ENCODE data around the gene AGAP2.
A peak's percentile ranks its signal among the peaks of the same experiment; 100 is the strongest.

Gene AGAP2
- long read RNA-seq, full-length matches to known transcripts, result 10 of 17 reads
- long read RNA-seq, partial matches to known transcripts, result 7 of 17 reads
- long read RNA-seq, other reads (novel, unspliced or antisense), result 0 of 17 reads

DNA sequence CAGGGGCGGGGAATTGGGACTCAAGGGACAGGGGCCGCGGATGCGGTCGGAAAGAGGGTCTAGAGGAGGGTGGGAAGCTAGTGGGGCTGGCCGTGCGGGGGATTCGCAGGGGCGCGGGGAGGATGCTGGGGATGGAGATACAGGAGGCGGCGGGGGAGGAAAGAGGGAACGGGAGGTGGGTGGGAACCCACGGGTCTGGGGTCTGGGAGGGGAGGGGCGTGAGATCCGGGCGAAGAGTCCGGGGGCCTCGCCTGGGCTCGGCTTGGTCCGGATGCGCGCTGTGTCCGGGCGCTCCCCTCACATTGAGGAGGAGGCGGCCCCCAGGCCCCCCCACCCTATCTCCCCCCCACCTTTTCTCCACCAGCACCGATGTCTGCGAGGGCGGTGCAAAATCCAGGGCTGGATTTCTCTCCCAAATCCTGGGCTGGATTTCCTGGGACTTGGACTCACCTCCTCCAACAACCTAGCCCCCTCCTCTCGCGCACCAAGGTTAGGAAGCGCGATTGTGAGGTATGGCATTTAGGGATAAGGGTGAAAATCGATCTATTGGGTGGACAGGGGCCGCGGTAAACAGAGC, at the start of gene AGAP2:
Gene AGAP2 (minus strand): TSS at position 82 of the 577 bp plus-strand sequence. CDS start 496 bp downstream, outside the sequence.
- no peak for DNase-seq (ENCODE audit: low read depth in 1 of 2, low spot score in 1 of 2)
- TF ChIP-seq GABPA (IDR thresholded peaks at IDR 0.05; ENCODE audit: low read depth) (no peak), SPI1 (IDR thresholded peaks at IDR 0.05; ENCODE audit: borderline replicate concordance, low read depth) (no peak), POLR2AphosphoS5 (IDR thresholded peaks at IDR 0.05; ENCODE audit: low read depth) (no peak)
- TF ChIP-seq, protein P1, sequence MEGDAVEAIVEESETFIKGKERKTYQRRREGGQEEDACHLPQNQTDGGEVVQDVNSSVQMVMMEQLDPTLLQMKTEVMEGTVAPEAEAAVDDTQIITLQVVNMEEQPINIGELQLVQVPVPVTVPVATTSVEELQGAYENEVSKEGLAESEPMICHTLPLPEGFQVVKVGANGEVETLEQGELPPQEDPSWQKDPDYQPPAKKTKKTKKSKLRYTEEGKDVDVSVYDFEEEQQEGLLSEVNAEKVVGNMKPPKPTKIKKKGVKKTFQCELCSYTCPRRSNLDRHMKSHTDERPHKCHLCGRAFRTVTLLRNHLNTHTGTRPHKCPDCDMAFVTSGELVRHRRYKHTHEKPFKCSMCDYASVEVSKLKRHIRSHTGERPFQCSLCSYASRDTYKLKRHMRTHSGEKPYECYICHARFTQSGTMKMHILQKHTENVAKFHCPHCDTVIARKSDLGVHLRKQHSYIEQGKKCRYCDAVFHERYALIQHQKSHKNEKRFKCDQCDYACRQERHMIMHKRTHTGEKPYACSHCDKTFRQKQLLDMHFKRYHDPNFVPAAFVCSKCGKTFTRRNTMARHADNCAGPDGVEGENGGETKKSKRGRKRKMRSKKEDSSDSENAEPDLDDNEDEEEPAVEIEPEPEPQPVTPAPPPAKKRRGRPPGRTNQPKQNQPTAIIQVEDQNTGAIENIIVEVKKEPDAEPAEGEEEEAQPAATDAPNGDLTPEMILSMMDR (IDR thresholded peaks at IDR 0.05; ENCODE audit: insufficient read depth, low read length), result no peak
- TF ChIP-seq, protein P2, sequence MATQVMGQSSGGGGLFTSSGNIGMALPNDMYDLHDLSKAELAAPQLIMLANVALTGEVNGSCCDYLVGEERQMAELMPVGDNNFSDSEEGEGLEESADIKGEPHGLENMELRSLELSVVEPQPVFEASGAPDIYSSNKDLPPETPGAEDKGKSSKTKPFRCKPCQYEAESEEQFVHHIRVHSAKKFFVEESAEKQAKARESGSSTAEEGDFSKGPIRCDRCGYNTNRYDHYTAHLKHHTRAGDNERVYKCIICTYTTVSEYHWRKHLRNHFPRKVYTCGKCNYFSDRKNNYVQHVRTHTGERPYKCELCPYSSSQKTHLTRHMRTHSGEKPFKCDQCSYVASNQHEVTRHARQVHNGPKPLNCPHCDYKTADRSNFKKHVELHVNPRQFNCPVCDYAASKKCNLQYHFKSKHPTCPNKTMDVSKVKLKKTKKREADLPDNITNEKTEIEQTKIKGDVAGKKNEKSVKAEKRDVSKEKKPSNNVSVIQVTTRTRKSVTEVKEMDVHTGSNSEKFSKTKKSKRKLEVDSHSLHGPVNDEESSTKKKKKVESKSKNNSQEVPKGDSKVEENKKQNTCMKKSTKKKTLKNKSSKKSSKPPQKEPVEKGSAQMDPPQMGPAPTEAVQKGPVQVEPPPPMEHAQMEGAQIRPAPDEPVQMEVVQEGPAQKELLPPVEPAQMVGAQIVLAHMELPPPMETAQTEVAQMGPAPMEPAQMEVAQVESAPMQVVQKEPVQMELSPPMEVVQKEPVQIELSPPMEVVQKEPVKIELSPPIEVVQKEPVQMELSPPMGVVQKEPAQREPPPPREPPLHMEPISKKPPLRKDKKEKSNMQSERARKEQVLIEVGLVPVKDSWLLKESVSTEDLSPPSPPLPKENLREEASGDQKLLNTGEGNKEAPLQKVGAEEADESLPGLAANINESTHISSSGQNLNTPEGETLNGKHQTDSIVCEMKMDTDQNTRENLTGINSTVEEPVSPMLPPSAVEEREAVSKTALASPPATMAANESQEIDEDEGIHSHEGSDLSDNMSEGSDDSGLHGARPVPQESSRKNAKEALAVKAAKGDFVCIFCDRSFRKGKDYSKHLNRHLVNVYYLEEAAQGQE (IDR thresholded peaks at IDR 0.05; ENCODE audit: insufficient replicate concordance, low read depth), result no peak
- Histone ChIP-seq H3K27me3 (ENCODE audit: insufficient read depth, poor library complexity, severe bottlenecking) (no peaks in the 10 kb centered on the region), H3K27ac (replicated peaks) (no peak within 1 kb of the TSS), H3K4me3 (replicated peaks; ENCODE audit: insufficient read depth, low read length) (no peak within 1 kb of the TSS)

DNA sequence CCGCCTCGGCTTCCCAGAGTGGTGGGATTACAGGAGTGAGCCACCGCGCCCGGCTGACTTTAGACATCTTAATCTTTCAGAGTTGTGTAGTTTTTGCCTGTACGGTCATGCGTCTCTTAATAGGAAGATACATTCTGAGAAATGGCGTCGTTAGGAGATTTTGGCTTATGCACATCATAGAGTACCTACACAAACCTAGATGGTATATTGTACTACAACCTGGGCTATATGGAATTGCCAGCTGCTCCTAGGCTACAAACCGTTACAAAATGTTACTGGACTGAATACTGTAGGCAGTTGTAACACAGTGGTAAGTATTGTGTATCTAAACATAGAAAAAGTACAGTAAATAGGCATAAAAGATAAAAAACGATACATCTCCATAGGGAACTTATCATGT, 45.3 kb upstream of the AGAP2 start:
- no peaks in the 10 kb centered on the region for H3K27me3 ChIP-seq (ENCODE audit: insufficient read depth, poor library complexity, severe bottlenecking)
- no peak for DNase-seq (ENCODE audit: low read depth in 1 of 2, low spot score in 1 of 2)
- TF ChIP-seq, protein P1 (IDR thresholded peaks at IDR 0.05; ENCODE audit: insufficient read depth, low read length), result no peak
- TF ChIP-seq, protein P2 (IDR thresholded peaks at IDR 0.05; ENCODE audit: insufficient replicate concordance, low read depth), result no peak
- no peak for TF ChIP-seq POLR2AphosphoS5 (IDR thresholded peaks at IDR 0.05; ENCODE audit: low read depth)
- no peak for TF ChIP-seq SPI1 (IDR thresholded peaks at IDR 0.05; ENCODE audit: borderline replicate concordance, low read depth)
- TF ChIP-seq GABPA (IDR thresholded peaks at IDR 0.05; ENCODE audit: low read depth), result no peak
- H3K4me3 ChIP-seq (replicated peaks; ENCODE audit: insufficient read depth, low read length), result no peak overlapping the region
- H3K27ac ChIP-seq (replicated peaks), result no peak overlapping the region

GRCh38 chr12:57783466-57783801, 44.9 kb upstream of the AGAP2 start:
- Histone ChIP-seq H3K27ac (replicated peaks) (peak overlapping the region; percentile 71), H3K4me3 (replicated peaks; ENCODE audit: insufficient read depth, low read length) (peak overlapping the region; percentile 98), H3K27me3 (ENCODE audit: insufficient read depth, poor library complexity, severe bottlenecking) (no peaks in the 10 kb centered on the region)
- no peak for DNase-seq (ENCODE audit: low read depth in 1 of 2, low spot score in 1 of 2)
- TF ChIP-seq POLR2AphosphoS5 (IDR thresholded peaks at IDR 0.05; ENCODE audit: low read depth), result no peak
- no peak for TF ChIP-seq GABPA (IDR thresholded peaks at IDR 0.05; ENCODE audit: low read depth)
- TF ChIP-seq, protein P2 (IDR thresholded peaks at IDR 0.05; ENCODE audit: insufficient replicate concordance, low read depth), result no peak
- TF ChIP-seq SPI1 (IDR thresholded peaks at IDR 0.05; ENCODE audit: borderline replicate concordance, low read depth), result no peak
- TF ChIP-seq, protein P1 (IDR thresholded peaks at IDR 0.05; ENCODE audit: insufficient read depth, low read length), result no peak

All from HL-60 (cell line).